ENCODE data around the gene AP2M1. TPM values are rescaled to one million over a fixed set of nuclear protein-coding genes. Genes with fewer than 3 reads are reported as not detected.
A peak's percentile ranks its signal among the peaks of the same experiment; 100 is the strongest.

The AP2M1 gene
- total and polyA plus RNA-seq, 10 of the 15 experiments (the other 5 are each of a cell fraction or from before 2014, with no cell fraction given): 65.6 to 356 (median 161) TPM

GRCh38 chr3:184176377-184177330, 2.0 kb downstream of the AP2M1 start:
- H2AFZ ChIP-seq (ENCODE audit: control insufficient read depth, low read depth, low read length): no peak overlapping the region
- H3K4me1 ChIP-seq (ENCODE audit: control insufficient read depth, insufficient read depth, low read length): peaks cover 9% of the 10 kb centered on the region
- no peaks in the 10 kb centered on the region for H3K9me3 ChIP-seq (replicated peaks; ENCODE audit: control insufficient read depth, insufficient read depth, low read length)
- CTCF ChIA-PET: interaction anchor here (1.1 kb wide), 1 partner anchor 9 kb away, joined by 4 read pairs; the partner anchor contains the start of gene ABCF3
- in situ Hi-C loops (cut with MboI): no loop called here
- ATAC-seq (no peak), FAIRE-seq (no peak), DNase-seq (ENCODE audit: low read depth, low spot score) (no peak)
- peak overlapping the region; percentile 93; the same call in 1 of the 2 replicates for H3K9ac ChIP-seq (ENCODE audit: control insufficient read depth, insufficient read depth, low read length)
- no TSS peak for BruUV-seq (replicated peaks)
- H3K79me2 ChIP-seq (ENCODE audit: control insufficient read depth, insufficient read depth, low read length): peaks cover 31% of the 10 kb centered on the region
- SMC1A ChIA-PET (ENCODE audit: uncharacterized antibody, unreplicated experiment): interaction anchor here (0.9 kb wide), 1 partner anchor 17 kb away, joined by 3 read pairs; no protein-coding TSS in a partner anchor
- no peaks in the 10 kb centered on the region for H4K20me1 ChIP-seq (ENCODE audit: control insufficient read depth, insufficient read depth)
- 88% methylated on average over 19 of the region's 19 CpGs for WGBS (ENCODE audit: insufficient coverage, insufficient replicate concordance, low lambda C conversion rate, missing lambda C conversion rate)
- H3K27ac ChIP-seq (ENCODE audit: control insufficient read depth, insufficient read depth): peak overlapping the region; percentile 25; the same call in 1 of the 2 replicates
- H3K4me3 ChIP-seq: peak overlapping the region; percentile 81
- H3K4me2 ChIP-seq (ENCODE audit: control insufficient read depth, insufficient read depth): peak overlapping the region; percentile 91
- RAD21 ChIA-PET (ENCODE audit: unreplicated experiment): interaction anchor here (0.7 to 1.3 kb wide), 2 partner anchors 10 to 21 kb away, joined by 3 read pairs; partner anchors contain the start of gene ABCF3
- intact Hi-C loops (cut with micrococcal nuclease; ENCODE audit: unreplicated experiment): no loop called here
- peaks cover 13 to 27% of the 10 kb centered on the region in 2 experiments for H3K36me3 ChIP-seq (ENCODE audit: control insufficient read depth in 2 of 2, insufficient read depth in 2 of 2, low read length in 1 of 2)
- H3K27me3 ChIP-seq (replicated peaks in 1 of 2; ENCODE audit: control insufficient read depth in 2 of 2, insufficient read depth in 2 of 2, low read length in 1 of 2): no peaks in the 10 kb centered on the region
- POLR2A ChIA-PET: interaction anchor here (0.5 to 1.8 kb wide), 5 partner anchors 8 to 1204 kb away, joined by 3 to 7 read pairs (median 5); partner anchors contain the start of gene ABCF3
- TF ChIP-seq POLR2AphosphoS5 (IDR thresholded peaks at IDR 0.05; ENCODE audit: low read length): no peak
- TF ChIP-seq, protein P1, sequence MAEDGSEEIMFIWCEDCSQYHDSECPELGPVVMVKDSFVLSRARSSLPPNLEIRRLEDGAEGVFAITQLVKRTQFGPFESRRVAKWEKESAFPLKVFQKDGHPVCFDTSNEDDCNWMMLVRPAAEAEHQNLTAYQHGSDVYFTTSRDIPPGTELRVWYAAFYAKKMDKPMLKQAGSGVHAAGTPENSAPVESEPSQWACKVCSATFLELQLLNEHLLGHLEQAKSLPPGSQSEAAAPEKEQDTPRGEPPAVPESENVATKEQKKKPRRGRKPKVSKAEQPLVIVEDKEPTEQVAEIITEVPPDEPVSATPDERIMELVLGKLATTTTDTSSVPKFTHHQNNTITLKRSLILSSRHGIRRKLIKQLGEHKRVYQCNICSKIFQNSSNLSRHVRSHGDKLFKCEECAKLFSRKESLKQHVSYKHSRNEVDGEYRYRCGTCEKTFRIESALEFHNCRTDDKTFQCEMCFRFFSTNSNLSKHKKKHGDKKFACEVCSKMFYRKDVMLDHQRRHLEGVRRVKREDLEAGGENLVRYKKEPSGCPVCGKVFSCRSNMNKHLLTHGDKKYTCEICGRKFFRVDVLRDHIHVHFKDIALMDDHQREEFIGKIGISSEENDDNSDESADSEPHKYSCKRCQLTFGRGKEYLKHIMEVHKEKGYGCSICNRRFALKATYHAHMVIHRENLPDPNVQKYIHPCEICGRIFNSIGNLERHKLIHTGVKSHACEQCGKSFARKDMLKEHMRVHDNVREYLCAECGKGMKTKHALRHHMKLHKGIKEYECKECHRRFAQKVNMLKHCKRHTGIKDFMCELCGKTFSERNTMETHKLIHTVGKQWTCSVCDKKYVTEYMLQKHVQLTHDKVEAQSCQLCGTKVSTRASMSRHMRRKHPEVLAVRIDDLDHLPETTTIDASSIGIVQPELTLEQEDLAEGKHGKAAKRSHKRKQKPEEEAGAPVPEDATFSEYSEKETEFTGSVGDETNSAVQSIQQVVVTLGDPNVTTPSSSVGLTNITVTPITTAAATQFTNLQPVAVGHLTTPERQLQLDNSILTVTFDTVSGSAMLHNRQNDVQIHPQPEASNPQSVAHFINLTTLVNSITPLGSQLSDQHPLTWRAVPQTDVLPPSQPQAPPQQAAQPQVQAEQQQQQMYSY (CRISPR knock-in tag; IDR thresholded peaks at IDR 0.05): no peak
- TF ChIP-seq SPI1 (IDR thresholded peaks at IDR 0.05; ENCODE audit: borderline replicate concordance, insufficient read depth, low read depth, low read length): no peak; the same call in 1 of the 2 replicates
- no peak for TF ChIP-seq TBL1XR1 (IDR thresholded peaks at IDR 0.05; ENCODE audit: low read depth, low read length)
- no peak for TF ChIP-seq WRNIP1 (IDR thresholded peaks at IDR 0.05; ENCODE audit: borderline replicate concordance, low read depth, low read length)
- TF ChIP-seq PAX8 (IDR thresholded peaks at IDR 0.05): no peak
- no peak for TF ChIP-seq CHD2 (IDR thresholded peaks at IDR 0.05; ENCODE audit: borderline replicate concordance, low read depth, low read length)
- TF ChIP-seq MXI1 (IDR thresholded peaks at IDR 0.05; ENCODE audit: low read depth, low read length): no peak
- no peak for TF ChIP-seq SMAD5 (IDR thresholded peaks at IDR 0.05; ENCODE audit: low read depth)
- TF ChIP-seq ZNF622 (IDR thresholded peaks at IDR 0.05): no peak
- no peak for TF ChIP-seq SREBF1 (IDR thresholded peaks at IDR 0.05; ENCODE audit: low read length)
- no peak for TF ChIP-seq PBX3 (IDR thresholded peaks at IDR 0.05; ENCODE audit: insufficient replicate concordance, low read depth, low read length)
- TF ChIP-seq SRF (IDR thresholded peaks at IDR 0.05; ENCODE audit: low read depth in 2 of 2, low read length in 2 of 2): no peak
- TF ChIP-seq, protein P2, sequence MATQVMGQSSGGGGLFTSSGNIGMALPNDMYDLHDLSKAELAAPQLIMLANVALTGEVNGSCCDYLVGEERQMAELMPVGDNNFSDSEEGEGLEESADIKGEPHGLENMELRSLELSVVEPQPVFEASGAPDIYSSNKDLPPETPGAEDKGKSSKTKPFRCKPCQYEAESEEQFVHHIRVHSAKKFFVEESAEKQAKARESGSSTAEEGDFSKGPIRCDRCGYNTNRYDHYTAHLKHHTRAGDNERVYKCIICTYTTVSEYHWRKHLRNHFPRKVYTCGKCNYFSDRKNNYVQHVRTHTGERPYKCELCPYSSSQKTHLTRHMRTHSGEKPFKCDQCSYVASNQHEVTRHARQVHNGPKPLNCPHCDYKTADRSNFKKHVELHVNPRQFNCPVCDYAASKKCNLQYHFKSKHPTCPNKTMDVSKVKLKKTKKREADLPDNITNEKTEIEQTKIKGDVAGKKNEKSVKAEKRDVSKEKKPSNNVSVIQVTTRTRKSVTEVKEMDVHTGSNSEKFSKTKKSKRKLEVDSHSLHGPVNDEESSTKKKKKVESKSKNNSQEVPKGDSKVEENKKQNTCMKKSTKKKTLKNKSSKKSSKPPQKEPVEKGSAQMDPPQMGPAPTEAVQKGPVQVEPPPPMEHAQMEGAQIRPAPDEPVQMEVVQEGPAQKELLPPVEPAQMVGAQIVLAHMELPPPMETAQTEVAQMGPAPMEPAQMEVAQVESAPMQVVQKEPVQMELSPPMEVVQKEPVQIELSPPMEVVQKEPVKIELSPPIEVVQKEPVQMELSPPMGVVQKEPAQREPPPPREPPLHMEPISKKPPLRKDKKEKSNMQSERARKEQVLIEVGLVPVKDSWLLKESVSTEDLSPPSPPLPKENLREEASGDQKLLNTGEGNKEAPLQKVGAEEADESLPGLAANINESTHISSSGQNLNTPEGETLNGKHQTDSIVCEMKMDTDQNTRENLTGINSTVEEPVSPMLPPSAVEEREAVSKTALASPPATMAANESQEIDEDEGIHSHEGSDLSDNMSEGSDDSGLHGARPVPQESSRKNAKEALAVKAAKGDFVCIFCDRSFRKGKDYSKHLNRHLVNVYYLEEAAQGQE (IDR thresholded peaks at IDR 0.05; ENCODE audit: low read depth, low read length): no peak

All from GM12878 (cell line).